ENCODE data around the gene CYB561D2. TPM values are rescaled to one million over a fixed set of nuclear protein-coding genes. Genes with fewer than 3 reads are reported as not detected.

CYB561D2 gene
- total RNA-seq, 1 experiment from 2014 or later: 19.3 TPM

DNA sequence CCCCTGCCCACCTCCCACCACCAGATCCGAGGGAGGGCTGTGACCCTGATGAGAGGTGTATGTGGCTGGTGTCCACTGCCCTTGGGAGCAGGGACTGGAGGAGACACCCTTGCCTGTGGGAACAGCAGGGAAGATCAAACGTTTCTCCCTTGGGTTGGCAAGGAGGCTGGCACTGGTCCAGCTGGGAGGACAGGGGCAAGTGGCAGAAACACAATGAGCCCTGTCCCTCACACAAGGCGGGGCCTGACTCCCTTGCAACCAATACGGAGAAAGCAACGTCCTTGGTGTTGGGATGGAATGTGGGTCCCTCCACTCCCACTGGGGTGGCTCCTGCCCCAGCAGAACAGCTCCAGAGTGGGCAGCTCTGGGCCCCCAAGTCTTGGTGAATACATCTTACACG lies 33.4 kb upstream of the CYB561D2 start:
- Histone ChIP-seq H3K9me2 (ENCODE audit: insufficient read depth) (no peaks in the 10 kb centered on the region), H3K4me1 (replicated peaks; ENCODE audit: insufficient read depth) (peaks cover 53% of the 10 kb centered on the region), H4K20me1 (ENCODE audit: insufficient read depth) (peaks cover 7% of the 10 kb centered on the region; the same call in 1 of the 2 replicates), H2AFZ (no peak overlapping the region), H3K4me3 (peak overlapping the region; percentile 46; the same call in 1 of the 2 replicates), H3K27ac (peak overlapping the region; percentile 85), H3K36me3 (ENCODE audit: low read depth) (peaks cover 7% of the 10 kb centered on the region; the same call in 1 of the 2 replicates), H3K79me2 (ENCODE audit: low read depth) (peaks cover 32% of the 10 kb centered on the region), H3K4me2 (peak overlapping the region; percentile 91), H3K9me3 (ENCODE audit: insufficient read depth, low read depth) (no peaks in the 10 kb centered on the region), H3K27me3 (ENCODE audit: insufficient read depth, low read depth) (no peaks in the 10 kb centered on the region), H3F3A (ENCODE audit: insufficient read depth, low read depth) (peaks cover 42% of the 10 kb centered on the region)
- TF ChIP-seq EZH2 (IDR thresholded peaks at IDR 0.05; ENCODE audit: low read depth): no peak
- TF ChIP-seq, protein P1, sequence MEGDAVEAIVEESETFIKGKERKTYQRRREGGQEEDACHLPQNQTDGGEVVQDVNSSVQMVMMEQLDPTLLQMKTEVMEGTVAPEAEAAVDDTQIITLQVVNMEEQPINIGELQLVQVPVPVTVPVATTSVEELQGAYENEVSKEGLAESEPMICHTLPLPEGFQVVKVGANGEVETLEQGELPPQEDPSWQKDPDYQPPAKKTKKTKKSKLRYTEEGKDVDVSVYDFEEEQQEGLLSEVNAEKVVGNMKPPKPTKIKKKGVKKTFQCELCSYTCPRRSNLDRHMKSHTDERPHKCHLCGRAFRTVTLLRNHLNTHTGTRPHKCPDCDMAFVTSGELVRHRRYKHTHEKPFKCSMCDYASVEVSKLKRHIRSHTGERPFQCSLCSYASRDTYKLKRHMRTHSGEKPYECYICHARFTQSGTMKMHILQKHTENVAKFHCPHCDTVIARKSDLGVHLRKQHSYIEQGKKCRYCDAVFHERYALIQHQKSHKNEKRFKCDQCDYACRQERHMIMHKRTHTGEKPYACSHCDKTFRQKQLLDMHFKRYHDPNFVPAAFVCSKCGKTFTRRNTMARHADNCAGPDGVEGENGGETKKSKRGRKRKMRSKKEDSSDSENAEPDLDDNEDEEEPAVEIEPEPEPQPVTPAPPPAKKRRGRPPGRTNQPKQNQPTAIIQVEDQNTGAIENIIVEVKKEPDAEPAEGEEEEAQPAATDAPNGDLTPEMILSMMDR (conservative IDR thresholded peaks at IDR 0.05): no peak
- ChIA-PET POLR2A (ENCODE audit: unreplicated experiment) (interaction anchor here (0.5 to 1.6 kb wide), 9 partner anchors 15 to 252 kb away, joined by 3 to 36 read pairs (median 4); partner anchors contain the start of genes HEMK1, HYAL3, IFRD2 and NAA80), CTCF (interaction anchor here (0.5 to 1.0 kb wide), 4 partner anchors 11 to 71 kb away, joined by 3 to 7 read pairs (median 4); partner anchors contain the start of gene SEMA3B)
- peak in 1 of 2 experiments; percentile 62 for DNase-seq
- BruUV-seq (replicated peaks): TSS peak; percentile 96
- intact Hi-C loops (cut with micrococcal nuclease; ENCODE audit: unreplicated experiment): loop anchor here (1.0 to 2.0 kb wide), 2 partner anchors 18 to 48 kb away; partner anchors contain the start of genes HYAL3, NAA80 and SEMA3B

DNA sequence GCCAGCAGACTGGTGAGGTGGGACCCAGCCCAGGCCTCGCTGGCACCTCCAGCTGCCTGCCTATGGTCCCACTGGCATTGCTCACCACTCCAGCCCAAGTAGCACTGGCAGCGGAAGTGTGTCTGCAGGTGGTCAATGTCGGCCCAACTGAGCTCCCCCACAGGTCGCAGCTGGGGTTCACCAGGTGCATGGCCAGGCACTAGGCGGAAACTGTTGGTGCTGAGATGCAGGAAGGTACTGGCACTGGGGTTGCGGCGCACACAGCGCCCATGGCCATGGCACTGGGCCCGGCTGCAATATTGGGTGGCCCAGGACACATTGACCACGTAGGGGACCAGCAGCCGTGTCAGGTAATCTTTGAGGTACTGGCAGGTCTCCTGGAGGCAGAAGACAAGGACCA lies 32.5 kb upstream of the CYB561D2 start:
- H3K4me2 ChIP-seq: peak overlapping the region; percentile 91
- POLR2A ChIA-PET (ENCODE audit: unreplicated experiment): interaction anchor here (1.6 kb wide), 1 partner anchor 19 kb away, joined by 36 read pairs; the partner anchor contains the start of genes HYAL3 and NAA80
- no peak overlapping the region for H3K4me3 ChIP-seq
- H3K9me3 ChIP-seq (ENCODE audit: insufficient read depth, low read depth): no peaks in the 10 kb centered on the region
- intact Hi-C loops (cut with micrococcal nuclease; ENCODE audit: unreplicated experiment): no loop called here
- TF ChIP-seq, protein P1 (conservative IDR thresholded peaks at IDR 0.05): no peak
- TF ChIP-seq EZH2 (IDR thresholded peaks at IDR 0.05; ENCODE audit: low read depth): no peak
- no peaks in the 10 kb centered on the region for H3K27me3 ChIP-seq (ENCODE audit: insufficient read depth, low read depth)
- no peak for DNase-seq
- peaks cover 32% of the 10 kb centered on the region for H3K79me2 ChIP-seq (ENCODE audit: low read depth)
- no TSS peak for BruUV-seq (replicated peaks)
- CTCF ChIA-PET: no interaction called here
- no peaks in the 10 kb centered on the region for H3K9me2 ChIP-seq (ENCODE audit: insufficient read depth)
- peaks cover 7% of the 10 kb centered on the region; the same call in 1 of the 2 replicates for H4K20me1 ChIP-seq (ENCODE audit: insufficient read depth)
- H3K36me3 ChIP-seq (ENCODE audit: low read depth): peaks cover 7% of the 10 kb centered on the region; the same call in 1 of the 2 replicates
- H3F3A ChIP-seq (ENCODE audit: insufficient read depth, low read depth): peaks cover 41% of the 10 kb centered on the region
- no peak overlapping the region for H2AFZ ChIP-seq
- peak overlapping the region; percentile 85 for H3K27ac ChIP-seq
- peaks cover 53% of the 10 kb centered on the region for H3K4me1 ChIP-seq (replicated peaks; ENCODE audit: insufficient read depth)

DNA sequence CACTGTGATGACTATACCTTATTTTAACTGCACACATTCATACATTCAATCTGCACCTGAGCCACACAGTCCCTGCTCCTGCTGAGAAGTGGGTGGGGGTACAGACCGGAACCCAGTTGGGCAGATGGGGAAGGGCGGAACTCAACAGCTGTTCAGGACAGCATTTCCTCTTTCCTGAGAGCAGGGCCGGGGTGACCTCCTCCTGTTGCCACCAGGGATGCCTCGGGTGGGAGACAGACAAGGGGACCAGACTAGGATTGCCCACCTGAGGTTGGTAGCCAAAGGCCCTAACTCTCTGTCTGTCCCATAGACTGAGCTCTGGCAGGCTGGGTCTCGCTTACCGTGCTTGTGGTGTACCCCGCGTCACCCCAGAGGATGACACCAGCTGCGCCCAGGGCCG lies 32.0 kb upstream of the CYB561D2 start:
- peaks cover 53% of the 10 kb centered on the region for H3K4me1 ChIP-seq (replicated peaks; ENCODE audit: insufficient read depth)

More for the DNA sequence above, 32.0 kb upstream of the CYB561D2 start:
- no peak for DNase-seq
- Histone ChIP-seq H3K4me2 (peak overlapping the region; percentile 91), H3K36me3 (ENCODE audit: low read depth) (peaks cover 7% of the 10 kb centered on the region; the same call in 1 of the 2 replicates), H3K79me2 (ENCODE audit: low read depth) (peaks cover 32% of the 10 kb centered on the region), H3K27me3 (ENCODE audit: insufficient read depth, low read depth) (no peaks in the 10 kb centered on the region), H3F3A (ENCODE audit: insufficient read depth, low read depth) (peaks cover 38% of the 10 kb centered on the region), H4K20me1 (ENCODE audit: insufficient read depth) (peaks cover 7% of the 10 kb centered on the region; the same call in 1 of the 2 replicates), H3K27ac (no peak overlapping the region), H3K9me3 (ENCODE audit: insufficient read depth, low read depth) (no peaks in the 10 kb centered on the region), H3K9me2 (ENCODE audit: insufficient read depth) (no peaks in the 10 kb centered on the region), H2AFZ (no peak overlapping the region), H3K4me3 (no peak overlapping the region)
- no TSS peak for BruUV-seq (replicated peaks)
- POLR2A ChIA-PET (ENCODE audit: unreplicated experiment): no interaction called here
- intact Hi-C loops (cut with micrococcal nuclease; ENCODE audit: unreplicated experiment): no loop called here
- CTCF ChIA-PET: no interaction called here
- no peak for TF ChIP-seq EZH2 (IDR thresholded peaks at IDR 0.05; ENCODE audit: low read depth)
- TF ChIP-seq, protein P1 (conservative IDR thresholded peaks at IDR 0.05): no peak

Data from PC-9 (cell line).